ENCODE results near the gene CCDC33. TPM values are rescaled to one million over a fixed set of nuclear protein-coding genes. Genes with fewer than 3 reads are reported as not detected.

CCDC33 gene
- polyA plus RNA-seq, 1 of the 3 experiments (the other 2 are of a cell fraction): 4.0 TPM

GRCh38 chr15:74322558-74323180 is 86.5 kb downstream of the CCDC33 start:
- Histone ChIP-seq H3K4me3 (ENCODE audit: low read depth in 2 of 2, low read length in 1 of 2) (no peak overlapping the region), H2AFZ (ENCODE audit: low read depth) (no peak overlapping the region), H3K9me2 (no peaks in the 10 kb centered on the region), H3K9me3 (no peaks in the 10 kb centered on the region), H3K9ac (no peak overlapping the region), H3K4me1 (ENCODE audit: control insufficient read depth in 1 of 2, insufficient read depth in 2 of 2, low read depth in 1 of 2, low read length in 1 of 2) (peaks cover 8 to 36% of the 10 kb centered on the region in 2 experiments; a peak in 3 of 4 replicates), H3K27ac (ENCODE audit: low read depth in 2 of 2, low read length in 1 of 2) (0 out of 4 replicates have a peak overlapping the region, but pooled peaks of 1 of the 2 experiments have one; percentile 11), H3K4me2 (no peak overlapping the region), H4K20me1 (ENCODE audit: insufficient read depth) (no peaks in the 10 kb centered on the region), H3F3A (replicated peaks; ENCODE audit: insufficient read depth) (no peaks in the 10 kb centered on the region), H3K36me3 (replicated peaks in 1 of 2; ENCODE audit: control insufficient read depth in 1 of 2, insufficient read depth in 2 of 2, low read length in 1 of 2) (no peaks in the 10 kb centered on the region), H3K79me2 (ENCODE audit: insufficient read depth) (no peaks in the 10 kb centered on the region), H3K27me3 (ENCODE audit: insufficient read depth) (no peaks in the 10 kb centered on the region)
- peak; percentile 88 for TF ChIP-seq CTCF (IDR thresholded peaks at IDR 0.05)
- 0 out of 2 replicates have a peak, but pooled peaks have one; percentile 14 for TF ChIP-seq RCOR1 (IDR thresholded peaks at IDR 0.05; ENCODE audit: low read length)
- TF ChIP-seq MAX (IDR thresholded peaks at IDR 0.05; ENCODE audit: low read depth): no peak
- no peak for TF ChIP-seq FOXM1 (IDR thresholded peaks at IDR 0.05; ENCODE audit: low read depth)
- peak; percentile 93 for TF ChIP-seq SMC3 (IDR thresholded peaks at IDR 0.05; ENCODE audit: low read depth, low read length)
- no peak for TF ChIP-seq ELF1 (IDR thresholded peaks at IDR 0.05)
- TF ChIP-seq JUND (IDR thresholded peaks at IDR 0.05): no peak
- no peak for TF ChIP-seq CHD2 (IDR thresholded peaks at IDR 0.05; ENCODE audit: low read length, partially characterized antibody)
- TF ChIP-seq RAD21 (IDR thresholded peaks at IDR 0.05; ENCODE audit: low read length): peak; percentile 97
- TF ChIP-seq EP300 (IDR thresholded peaks at IDR 0.05; ENCODE audit: borderline replicate concordance in 1 of 2, low read depth in 1 of 2, low read length in 1 of 2): no peak
- TF ChIP-seq POLR2AphosphoS5 (IDR thresholded peaks at IDR 0.05; ENCODE audit: low read depth, low read length): no peak
- WGBS (ENCODE audit: low lambda C conversion rate): 40% methylated on average over 3 of the region's 6 CpGs
- POLR2A ChIA-PET: interaction anchor here (0.7 to 1.0 kb wide), 3 partner anchors 30 to 194 kb away, joined by 3 to 4 read pairs (median 3); no protein-coding TSS in a partner anchor
- DNase-seq: peak; percentile 88
- CTCF ChIA-PET: interaction anchor here (0.6 to 18.6 kb wide), 48 partner anchors 7 to 371 kb away, joined by 3 to 339 read pairs (median 4); partner anchors contain the start of genes ISLR2 and STRA6

GRCh38 chr15:74324714-74325113 is 88.6 kb downstream of the CCDC33 start:
- WGBS (ENCODE audit: low lambda C conversion rate): 34% methylated on average over 3 of the region's 3 CpGs
- DNase-seq: no peak
- Histone ChIP-seq H3K4me1 (ENCODE audit: control insufficient read depth in 1 of 2, insufficient read depth in 2 of 2, low read depth in 1 of 2, low read length in 1 of 2) (peaks cover 0 to 17% of the 10 kb centered on the region in 2 experiments; a peak in 1 of 4 replicates), H3K9me3 (no peaks in the 10 kb centered on the region), H3F3A (replicated peaks; ENCODE audit: insufficient read depth) (no peaks in the 10 kb centered on the region), H3K36me3 (replicated peaks in 1 of 2; ENCODE audit: control insufficient read depth in 1 of 2, insufficient read depth in 2 of 2, low read length in 1 of 2) (no peaks in the 10 kb centered on the region), H3K4me3 (ENCODE audit: low read depth in 2 of 2, low read length in 1 of 2) (no peak overlapping the region), H3K79me2 (ENCODE audit: insufficient read depth) (no peaks in the 10 kb centered on the region), H3K9ac (no peak overlapping the region), H2AFZ (ENCODE audit: low read depth) (no peak overlapping the region), H3K4me2 (no peak overlapping the region), H3K27ac (ENCODE audit: low read depth in 2 of 2, low read length in 1 of 2) (no peak overlapping the region), H3K27me3 (ENCODE audit: insufficient read depth) (no peaks in the 10 kb centered on the region), H4K20me1 (ENCODE audit: insufficient read depth) (no peaks in the 10 kb centered on the region), H3K9me2 (no peaks in the 10 kb centered on the region)
- CTCF ChIA-PET: interaction anchor here (2.1 to 18.6 kb wide), 3 partner anchors 14 to 275 kb away, joined by 5 to 339 read pairs (median 265); no protein-coding TSS in a partner anchor
- TF ChIP-seq GATA2 (CRISPR knock-in tag; IDR thresholded peaks at IDR 0.05) (no peak), TEAD4 (IDR thresholded peaks at IDR 0.05; ENCODE audit: borderline replicate concordance, insufficient read depth) (no peak), MXI1 (IDR thresholded peaks at IDR 0.05; ENCODE audit: low read depth, low read length) (no peak), CHD2 (IDR thresholded peaks at IDR 0.05; ENCODE audit: low read length, partially characterized antibody) (no peak), JUND (IDR thresholded peaks at IDR 0.05) (no peak), REST (IDR thresholded peaks at IDR 0.05; ENCODE audit: low read depth, low read length) (no peak), FOXJ3 (CRISPR knock-in tag; IDR thresholded peaks at IDR 0.05) (no peak)
- POLR2A ChIA-PET: no interaction called here
